ENCODE data around the gene DPAGT1. TPM values are rescaled to one million over a fixed set of nuclear protein-coding genes. Genes with fewer than 3 reads are reported as not detected.
"Not testable (repeated sequence)": the region's sequence is repeated elsewhere in the genome, so short reads cannot be mapped to it uniquely, and the experiment has no call there.

The DPAGT1 gene
- total and polyA plus RNA-seq, 2 donors (not counting 3 experiments of a cell fraction or from before 2014, with no cell fraction given) = 62.0 to 203 TPM

- Histone ChIP-seq H3K4me2 (ENCODE audit: insufficient read depth, low read length) (no peak overlapping the region), H4K20me1 (replicated peaks; ENCODE audit: control insufficient read depth, extremely low read depth, insufficient read depth, low read length) (no peaks in the 10 kb centered on the region), H3K79me2 (ENCODE audit: control insufficient read depth, insufficient read depth, low read length) (peaks cover 5% of the 10 kb centered on the region), H3K4me1 (ENCODE audit: control insufficient read depth, extremely low read depth, insufficient read depth, low read length) (peaks cover 2% of the 10 kb centered on the region), H3K9me3 (replicated peaks; ENCODE audit: control insufficient read depth, insufficient read depth, low read length) (no peaks in the 10 kb centered on the region), H3K36me3 (ENCODE audit: control insufficient read depth in 2 of 2, extremely low read depth in 1 of 2, insufficient read depth in 2 of 2, low read length in 2 of 2) (no peaks in the 10 kb centered on the region), H3K9me1 (replicated peaks; ENCODE audit: control insufficient read depth, extremely low read depth, insufficient read depth, low read length) (no peaks in the 10 kb centered on the region), H3K4me3 (replicated peaks in 1 of 3; ENCODE audit: insufficient read depth in 1 of 3, low read depth in 1 of 3, low read length in 3 of 3) (no peak overlapping the region), H3K9ac (replicated peaks; ENCODE audit: extremely low read depth, insufficient read depth, low read length) (no peak overlapping the region), H2AFZ (ENCODE audit: low read depth, low read length) (no peak overlapping the region), H3K27ac (ENCODE audit: insufficient read depth, low read depth, low read length) (no peak overlapping the region), H3K27me3 (ENCODE audit: control insufficient read depth in 2 of 2, insufficient read depth in 2 of 2, low read length in 2 of 2) (no peaks in the 10 kb centered on the region)
- ChIA-PET POLR2A (no interaction called here), CTCF (no interaction called here)
- no peak for DNase-seq (ENCODE audit: low read depth, low spot score)
- TF ChIP-seq EZH2 (IDR thresholded peaks at IDR 0.05; ENCODE audit: borderline replicate concordance, low read depth, low read length, severe bottlenecking) = no peak
- TF ChIP-seq POLR2A (IDR thresholded peaks at IDR 0.05; ENCODE audit: low read depth, low read length) = no peak
- TF ChIP-seq MAX (IDR thresholded peaks at IDR 0.05; ENCODE audit: insufficient read depth, insufficient read length) = no peak
- no peak for TF ChIP-seq MYC (IDR thresholded peaks at IDR 0.05; ENCODE audit: low read depth, low read length)
- TF ChIP-seq GATA2 (IDR thresholded peaks at IDR 0.05; ENCODE audit: insufficient read depth, insufficient read length, low read depth, low read length) = no peak
- TF ChIP-seq JUN (IDR thresholded peaks at IDR 0.05; ENCODE audit: borderline replicate concordance, insufficient read depth, insufficient read length, low read depth) = no peak
- no peak for TF ChIP-seq POLR2AphosphoS5 (IDR thresholded peaks at IDR 0.05; ENCODE audit: insufficient read depth, low read depth, low read length)
- TF ChIP-seq, protein P1, sequence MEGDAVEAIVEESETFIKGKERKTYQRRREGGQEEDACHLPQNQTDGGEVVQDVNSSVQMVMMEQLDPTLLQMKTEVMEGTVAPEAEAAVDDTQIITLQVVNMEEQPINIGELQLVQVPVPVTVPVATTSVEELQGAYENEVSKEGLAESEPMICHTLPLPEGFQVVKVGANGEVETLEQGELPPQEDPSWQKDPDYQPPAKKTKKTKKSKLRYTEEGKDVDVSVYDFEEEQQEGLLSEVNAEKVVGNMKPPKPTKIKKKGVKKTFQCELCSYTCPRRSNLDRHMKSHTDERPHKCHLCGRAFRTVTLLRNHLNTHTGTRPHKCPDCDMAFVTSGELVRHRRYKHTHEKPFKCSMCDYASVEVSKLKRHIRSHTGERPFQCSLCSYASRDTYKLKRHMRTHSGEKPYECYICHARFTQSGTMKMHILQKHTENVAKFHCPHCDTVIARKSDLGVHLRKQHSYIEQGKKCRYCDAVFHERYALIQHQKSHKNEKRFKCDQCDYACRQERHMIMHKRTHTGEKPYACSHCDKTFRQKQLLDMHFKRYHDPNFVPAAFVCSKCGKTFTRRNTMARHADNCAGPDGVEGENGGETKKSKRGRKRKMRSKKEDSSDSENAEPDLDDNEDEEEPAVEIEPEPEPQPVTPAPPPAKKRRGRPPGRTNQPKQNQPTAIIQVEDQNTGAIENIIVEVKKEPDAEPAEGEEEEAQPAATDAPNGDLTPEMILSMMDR (IDR thresholded peaks at IDR 0.05; ENCODE audit: extremely low read depth in 1 of 2, insufficient read depth in 1 of 2, low read depth in 1 of 2, low read length in 2 of 2) = no peak
- TF ChIP-seq FOS (IDR thresholded peaks at IDR 0.05; ENCODE audit: borderline replicate concordance, insufficient read depth, low read length) = no peak
- no peak for FAIRE-seq
- dilution Hi-C loops (cut with MboI; ENCODE audit: extremely low pct_ligation_motif_present, low sequenced_read_pairs) = no loop called here
- no TSS peak for BruUV-seq (replicated peaks)
- intact Hi-C loops (cut with micrococcal nuclease) = no loop called here
Observed at GRCh38 chr11:119061256-119061655, 40.4 kb downstream of the DPAGT1 start.

- BruUV-seq (replicated peaks) = not testable (repeated sequence)
Observed at GRCh38 chr11:119059128-119059527, 42.5 kb downstream of the DPAGT1 start.

More at GRCh38 chr11:119059128-119059527, 42.5 kb downstream of the DPAGT1 start:
- DNase-seq (ENCODE audit: low read depth, low spot score); H3K27me3 ChIP-seq (ENCODE audit: control insufficient read depth in 2 of 2, insufficient read depth in 2 of 2, low read length in 2 of 2); CTCF ChIA-PET; H3K9me3 ChIP-seq (replicated peaks; ENCODE audit: control insufficient read depth, insufficient read depth, low read length); dilution Hi-C loops (cut with MboI; ENCODE audit: extremely low pct_ligation_motif_present, low sequenced_read_pairs); FAIRE-seq; POLR2A ChIA-PET; H3K9me1 ChIP-seq (replicated peaks; ENCODE audit: control insufficient read depth, extremely low read depth, insufficient read depth, low read length); H3K4me2 ChIP-seq (ENCODE audit: insufficient read depth, low read length); H3K27ac ChIP-seq (ENCODE audit: insufficient read depth, low read depth, low read length); H2AFZ ChIP-seq (ENCODE audit: low read depth, low read length); H4K20me1 ChIP-seq (replicated peaks; ENCODE audit: control insufficient read depth, extremely low read depth, insufficient read depth, low read length); H3K4me3 ChIP-seq (replicated peaks in 1 of 3; ENCODE audit: insufficient read depth in 1 of 3, low read depth in 1 of 3, low read length in 3 of 3); H3K9ac ChIP-seq (replicated peaks; ENCODE audit: extremely low read depth, insufficient read depth, low read length): not testable (repeated sequence)
- H3K4me1 ChIP-seq (ENCODE audit: control insufficient read depth, extremely low read depth, insufficient read depth, low read length) = peaks cover 11% of the 10 kb centered on the region
- peaks cover 19% of the 10 kb centered on the region for H3K79me2 ChIP-seq (ENCODE audit: control insufficient read depth, insufficient read depth, low read length)
- intact Hi-C loops (cut with micrococcal nuclease) = loop anchor here (5.0 kb wide), 2 partner anchors 62 to 132 kb away; partner anchors contain the start of genes BCL9L and CENATAC
- H3K36me3 ChIP-seq (ENCODE audit: control insufficient read depth in 2 of 2, extremely low read depth in 1 of 2, insufficient read depth in 2 of 2, low read length in 2 of 2) = peaks cover 7 to 14% of the 10 kb centered on the region in 2 experiments
